A549 treated with CpdA at 1 μM for 4 hours (cell line): ENCODE results near the gene UBXN7. TPM values are rescaled to one million over a fixed set of nuclear protein-coding genes. Genes with fewer than 3 reads are reported as not detected.

Source experiments
- total RNA-seq: library from RNA; stranded (reverse); fragments of 200-300 nt; extraction: Qiagen RNA extraction; gene quantifications from 5 replicates; pipeline ENCODE4 v1.2.3, GENCODE V29; 2022; ENCODE audit warnings: low read depth

Gene UBXN7
- 5.7 to 10.1 TPM (median 9.1 TPM) in 5 replicates for total RNA-seq

DNA sequence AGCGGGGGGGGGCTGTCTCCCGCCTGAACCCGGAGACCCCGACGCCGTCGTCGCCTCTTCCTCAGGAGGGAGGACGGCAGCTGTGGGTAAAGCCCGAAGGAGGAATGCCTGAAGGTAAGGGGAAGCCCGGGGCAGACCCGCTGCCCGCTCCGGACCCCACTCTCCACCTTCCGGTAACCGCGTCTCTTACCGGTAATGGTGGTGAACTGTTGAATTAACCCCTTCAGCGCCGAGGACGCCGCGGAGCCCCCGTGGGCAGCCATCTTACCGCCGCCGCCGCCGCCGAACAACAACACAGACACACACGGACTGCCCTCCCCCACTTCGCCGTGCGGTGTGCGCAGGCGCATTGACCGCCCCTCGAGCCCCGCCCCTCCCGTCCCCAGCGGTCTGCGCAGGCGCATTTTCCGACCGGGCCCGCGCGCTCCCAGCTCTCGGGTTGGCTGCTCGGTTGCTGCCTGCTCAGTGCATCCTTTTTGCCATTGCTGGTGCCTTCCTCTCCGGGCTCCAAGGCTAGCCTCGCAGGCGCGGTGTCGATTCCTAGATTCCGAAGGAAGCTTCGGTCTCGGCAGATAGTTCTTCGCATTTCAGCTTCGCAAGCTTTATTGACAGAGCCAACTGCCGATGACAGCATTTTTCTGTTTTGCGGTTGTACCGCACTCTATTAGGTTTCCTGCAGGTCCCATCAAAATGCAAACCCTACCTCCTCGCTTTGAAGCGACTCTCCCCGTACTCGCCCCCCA is at the start of gene UBXN7:
TSS of gene UBXN7 (minus strand) at position 291 of the 743 bp plus-strand sequence. CDS start at position 263, 28 bp downstream.

GRCh38 chr3:196317687-196318467 is 114.3 kb downstream of the UBXN7 start, which contains the start of gene DYNLT2B:
DYNLT2B (minus strand) TSS chr3:196318240; CDS start chr3:196318152, 88 bp downstream.

Other genes starting within 250 kb of the UBXN7 start
- gene ZDHHC19, start 221.0 kb downstream of the UBXN7 start, total RNA-seq, result 0.14 to 0.60 TPM in 2 of 5 replicates, not detected in the others
- not detected in 5 replicates for gene SLC51A, start 215.9 kb downstream of the UBXN7 start, total RNA-seq
- gene PCYT1A, start 144.7 kb downstream of the UBXN7 start, total RNA-seq, result 29.9 to 41.7 TPM (median 34.6 TPM) in 5 replicates
- 23.0 to 26.1 TPM (median 23.6 TPM) in 5 replicates for gene DYNLT2B, start 114.2 kb downstream of the UBXN7 start, total RNA-seq
- gene TM4SF19, start 94.0 kb downstream of the UBXN7 start, total RNA-seq, result 8.5 to 12.0 TPM (median 10.8 TPM) in 5 replicates
- gene RNF168, start 71.3 kb upstream of the UBXN7 start, total RNA-seq, result 4.2 to 5.6 TPM (median 4.5 TPM) in 5 replicates
- not detected in 5 replicates for gene SMCO1, start 82.9 kb upstream of the UBXN7 start, total RNA-seq
- gene WDR53, start 136.1 kb upstream of the UBXN7 start, total RNA-seq, result 8.8 to 11.4 TPM (median 10.4 TPM) in 5 replicates
- 6.8 to 8.2 TPM (median 7.2 TPM) in 5 replicates for gene FBXO45, start 136.2 kb upstream of the UBXN7 start, total RNA-seq
- gene NRROS, start 207.3 kb upstream of the UBXN7 start, total RNA-seq, result not detected in 5 replicates